ENCODE results near the gene TPO.
"Not testable (repeated sequence)": the region's sequence is repeated elsewhere in the genome, so short reads cannot be mapped to it uniquely, and the experiment has no call there.

Gene TPO

GRCh38 chr2:1577846-1578245 is 164.6 kb downstream of the TPO start:
- H4K20me1 ChIP-seq (ENCODE audit: insufficient read depth, low read length), result no peaks in the 10 kb centered on the region
- no peak overlapping the region for H3K9ac ChIP-seq (ENCODE audit: low read length)
- H3K36me3 ChIP-seq (replicated peaks; ENCODE audit: insufficient read depth, low read length), result no peaks in the 10 kb centered on the region
- H3K27ac ChIP-seq (ENCODE audit: low read length), result no peak overlapping the region
- no peak for TF ChIP-seq CTCF (IDR thresholded peaks at IDR 0.05; ENCODE audit: low read length)
- no peak for TF ChIP-seq EZH2phosphoT487 (IDR thresholded peaks at IDR 0.05; ENCODE audit: low read length)
- H3K4me3 ChIP-seq (ENCODE audit: low read length), result no peak overlapping the region
- H2AFZ ChIP-seq (ENCODE audit: low read length), result no peak overlapping the region
- H3F3A ChIP-seq (ENCODE audit: insufficient read depth, low read length), result no peaks in the 10 kb centered on the region
- no peaks in the 10 kb centered on the region for H3K27me3 ChIP-seq (replicated peaks; ENCODE audit: insufficient read depth, low read length)
- no peak overlapping the region for H3K4me2 ChIP-seq (ENCODE audit: low read depth, low read length)
- no peaks in the 10 kb centered on the region for H3K9me3 ChIP-seq (replicated peaks; ENCODE audit: insufficient read depth, low read length)
- no peaks in the 10 kb centered on the region for H3K4me1 ChIP-seq (ENCODE audit: low read length)
- no peaks in the 10 kb centered on the region for H3K9me2 ChIP-seq (replicated peaks; ENCODE audit: insufficient read depth, low read length)
- DNase-seq, result no peak
- H3K79me2 ChIP-seq (ENCODE audit: low read length), result no peaks in the 10 kb centered on the region

GRCh38 chr2:1581257-1581964 is 168.1 kb downstream of the TPO start:
- H3F3A ChIP-seq (ENCODE audit: insufficient read depth, low read length); H3K9ac ChIP-seq (ENCODE audit: low read length); H3K9me3 ChIP-seq (replicated peaks; ENCODE audit: insufficient read depth, low read length); DNase-seq; H3K4me2 ChIP-seq (ENCODE audit: low read depth, low read length); H3K4me1 ChIP-seq (ENCODE audit: low read length); H3K27ac ChIP-seq (ENCODE audit: low read length); H3K4me3 ChIP-seq (ENCODE audit: low read length); H2AFZ ChIP-seq (ENCODE audit: low read length); H3K27me3 ChIP-seq (replicated peaks; ENCODE audit: insufficient read depth, low read length); H3K36me3 ChIP-seq (replicated peaks; ENCODE audit: insufficient read depth, low read length); H3K9me2 ChIP-seq (replicated peaks; ENCODE audit: insufficient read depth, low read length); H4K20me1 ChIP-seq (ENCODE audit: insufficient read depth, low read length); H3K79me2 ChIP-seq (ENCODE audit: low read length): not testable (repeated sequence)

- Histone ChIP-seq H4K20me1 (ENCODE audit: insufficient read depth, low read length) (no peaks in the 10 kb centered on the region), H3K79me2 (ENCODE audit: low read length) (no peaks in the 10 kb centered on the region), H3K27ac (ENCODE audit: low read length) (no peak overlapping the region), H3K9me2 (replicated peaks; ENCODE audit: insufficient read depth, low read length) (no peaks in the 10 kb centered on the region), H3F3A (ENCODE audit: insufficient read depth, low read length) (no peaks in the 10 kb centered on the region), H3K9ac (ENCODE audit: low read length) (no peak overlapping the region), H3K4me3 (ENCODE audit: low read length) (no peak overlapping the region), H3K9me3 (replicated peaks; ENCODE audit: insufficient read depth, low read length) (no peaks in the 10 kb centered on the region), H3K4me1 (ENCODE audit: low read length) (no peaks in the 10 kb centered on the region), H3K36me3 (replicated peaks; ENCODE audit: insufficient read depth, low read length) (no peaks in the 10 kb centered on the region), H3K27me3 (replicated peaks; ENCODE audit: insufficient read depth, low read length) (no peaks in the 10 kb centered on the region), H3K4me2 (ENCODE audit: low read depth, low read length) (no peak overlapping the region), H2AFZ (ENCODE audit: low read length) (no peak overlapping the region)
- no peak for DNase-seq
- TF ChIP-seq EZH2phosphoT487 (IDR thresholded peaks at IDR 0.05; ENCODE audit: low read length) (no peak), EZH2 (optimal IDR thresholded peaks at IDR 0.05; ENCODE audit: low read depth, low read length) (no peak), CTCF (IDR thresholded peaks at IDR 0.05; ENCODE audit: low read length) (no peak)
Observed at GRCh38 chr2:1581965-1582625, 168.8 kb downstream of the TPO start.

- no peak for TF ChIP-seq EZH2phosphoT487 (IDR thresholded peaks at IDR 0.05; ENCODE audit: low read length)
- TF ChIP-seq CTCF (IDR thresholded peaks at IDR 0.05; ENCODE audit: low read length), result no peak
- TF ChIP-seq EZH2 (optimal IDR thresholded peaks at IDR 0.05; ENCODE audit: low read depth, low read length), result no peak
Observed at GRCh38 chr2:1582891-1583341, 169.7 kb downstream of the TPO start.

More at GRCh38 chr2:1582891-1583341, 169.7 kb downstream of the TPO start:
- Histone ChIP-seq H3K27ac (ENCODE audit: low read length) (no peak overlapping the region), H3K4me3 (ENCODE audit: low read length) (no peak overlapping the region), H3K4me1 (ENCODE audit: low read length) (no peaks in the 10 kb centered on the region), H4K20me1 (ENCODE audit: insufficient read depth, low read length) (no peaks in the 10 kb centered on the region), H3K27me3 (replicated peaks; ENCODE audit: insufficient read depth, low read length) (no peaks in the 10 kb centered on the region), H3K9me2 (replicated peaks; ENCODE audit: insufficient read depth, low read length) (no peaks in the 10 kb centered on the region), H3K36me3 (replicated peaks; ENCODE audit: insufficient read depth, low read length) (no peaks in the 10 kb centered on the region), H3F3A (ENCODE audit: insufficient read depth, low read length) (no peaks in the 10 kb centered on the region), H3K9ac (ENCODE audit: low read length) (no peak overlapping the region), H3K9me3 (replicated peaks; ENCODE audit: insufficient read depth, low read length) (no peaks in the 10 kb centered on the region), H3K4me2 (ENCODE audit: low read depth, low read length) (no peak overlapping the region), H3K79me2 (ENCODE audit: low read length) (no peaks in the 10 kb centered on the region), H2AFZ (ENCODE audit: low read length) (no peak overlapping the region)
- no peak for DNase-seq

Data from MM.1S (cell line).